CD4-positive, alpha-beta T cell (primary cell): ENCODE data around the gene CDH4. TPM values are rescaled to one million over a fixed set of nuclear protein-coding genes. Genes with fewer than 3 reads are reported as not detected.

ENCODE experiments used
- ATAC-seq: fragments of 200-7000 bp; cut with Tn5 transposase; one replicate; pipeline ENCODE4 v1.10.0; 2022; ENCODE audit warnings: mild to moderate bottlenecking; ENCODE audit not compliant: poor library complexity
- CTCF ChIA-PET: fragments of 350-600 bp; sonication (Branson Sonifier 250); formaldehyde crosslinking; loops from one replicate; lab custom pipeline; 2021; ENCODE audit warnings: antibody characterized with exemption, inconsistent platforms; lab: Charles Lee
- POLR2A ChIA-PET: fragments of 350-600 bp; sonication (Branson Sonifier 250); formaldehyde crosslinking; loops from one replicate; lab custom pipeline; 2021; ENCODE audit warnings: antibody characterized with exemption, inconsistent platforms; lab: Charles Lee
- DNase-seq, 14 experiments: peaks; one replicate each; pipeline ENCODE4 v3.0.0-alpha.2; 2013 to 2020; ENCODE audit warnings: mixed read lengths in 2 of 14
- H3K27ac ChIP-seq, 2 donors: one replicate each; pipeline versions ENCODE4 v1.5.1 to v1.7.0; 2013; ENCODE audit warnings: low read length in 2 of 2, low read depth in 1 of 2, mild to moderate bottlenecking in 1 of 2
- H3K27me3 ChIP-seq, 2 experiments: 1 replicate in 1 of 2; 2 replicates in 1 of 2; pipeline versions ENCODE4 v1.6.1 to v1.7.0; 2013; ENCODE audit warnings: low read length in 2 of 2, control low read depth in 1 of 2, mild to moderate bottlenecking in 1 of 2, moderate library complexity in 1 of 2; ENCODE audit not compliant: insufficient read depth in 2 of 2, control insufficient read depth in 1 of 2
- H3K36me3 ChIP-seq: one replicate; pipeline ENCODE4 v1.6.1; 2013; ENCODE audit warnings: low read length, control low read depth; ENCODE audit not compliant: insufficient read depth
- H3K4me1 ChIP-seq: one replicate; pipeline ENCODE4 v1.6.1; 2013; ENCODE audit warnings: low read length, control low read depth; ENCODE audit not compliant: insufficient read depth
- H3K4me3 ChIP-seq: one replicate; pipeline ENCODE4 v1.5.1; 2013; ENCODE audit warnings: mild to moderate bottlenecking, low read length, moderate library complexity
- H3K9me3 ChIP-seq, 2 experiments: 1 replicate in 1 of 2; 2 replicates in 1 of 2; pipeline versions ENCODE4 v1.6.1 to v1.7.0; 2013; ENCODE audit warnings: low read length in 2 of 2, mild to moderate bottlenecking in 2 of 2, control low read depth in 1 of 2, moderate library complexity in 1 of 2; ENCODE audit not compliant: control insufficient read depth in 1 of 2, insufficient read depth in 1 of 2
- H3K27ac Mint-ChIP-seq: one replicate; pipeline ENCODE4 v1.8.0; 2020; ENCODE audit warnings: mixed read lengths
- H3K27me3 Mint-ChIP-seq: one replicate; pipeline ENCODE4 v1.8.0; 2021; ENCODE audit warnings: mixed read lengths
- H3K36me3 Mint-ChIP-seq: one replicate; pipeline ENCODE4 v1.8.0; 2021; ENCODE audit warnings: low read depth, mixed read lengths
- H3K4me1 Mint-ChIP-seq: one replicate; pipeline ENCODE4 v1.8.0; 2021; ENCODE audit warnings: low read depth, mixed read lengths
- H3K4me3 Mint-ChIP-seq: one replicate; pipeline ENCODE4 v1.8.0; 2020; ENCODE audit warnings: mild to moderate bottlenecking, mixed read lengths
- H3K9me3 Mint-ChIP-seq: one replicate; pipeline ENCODE4 v1.8.0; 2020; ENCODE audit warnings: mixed read lengths
- intact Hi-C, 2 experiments: fragments of 100-400 bp; cut with DNase I in 1 of 2; cut with micrococcal nuclease in 1 of 2; formaldehyde crosslinking; loops; one replicate each; pipeline versions ENCODE4 v1.15.1 to v1.9.0; 2023 to 2025; cut with DNase I, micrococcal nuclease
- total RNA-seq, 174 experiments: library from RNA in 2 of 174; stranded (reverse) in 2 of 174; gene quantifications; one replicate each; pipeline ENCODE4 v1.2.3 and lab custom pipeline; 2021 to 2026
- TF ChIP-seq, protein P1 (sequence below): fragments of 200-600 bp; IDR thresholded peaks from one replicate; pipeline ENCODE4 v1.8.0; 2022; ENCODE audit warnings: antibody characterized with exemption, mild to moderate bottlenecking

Gene CDH4
- total RNA-seq, 2 experiments from 2014 or later, result 0.11 TPM

DNA sequence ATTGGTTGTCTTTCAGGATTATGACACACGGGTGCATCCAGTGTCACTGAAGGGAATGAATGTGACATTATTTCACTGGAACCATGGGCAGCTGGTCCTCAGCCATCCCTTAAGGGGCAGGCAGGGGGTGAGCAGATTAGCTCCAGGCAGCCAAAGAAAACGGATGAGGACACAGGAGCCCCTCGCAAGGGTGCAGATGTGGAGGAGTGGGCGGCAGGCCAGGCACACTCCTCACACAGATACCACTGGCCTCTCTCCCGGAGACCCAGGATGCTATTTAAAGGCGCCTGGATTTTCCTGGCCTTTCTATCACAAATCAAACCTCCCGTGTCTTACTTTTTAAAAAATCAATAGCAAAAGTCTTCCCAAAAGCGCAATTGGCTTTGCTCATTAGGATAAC is 603.2 kb downstream of the CDH4 start:
- Mint-ChIP-seq H3K4me1 (no peaks in the 10 kb centered on the region), H3K27me3 (no peaks in the 10 kb centered on the region), H3K9me3 (no peaks in the 10 kb centered on the region), H3K4me3 (no peak overlapping the region), H3K36me3 (no peaks in the 10 kb centered on the region), H3K27ac (no peak overlapping the region)
- ChIA-PET CTCF (no interaction called here), POLR2A (no interaction called here)
- H3K27ac ChIP-seq, result no peak overlapping the region
- no peaks in the 10 kb centered on the region for H3K4me1 ChIP-seq
- no peak overlapping the region for H3K4me3 ChIP-seq
- DNase-seq (no peak), ATAC-seq (no peak)
- TF ChIP-seq, protein P1, sequence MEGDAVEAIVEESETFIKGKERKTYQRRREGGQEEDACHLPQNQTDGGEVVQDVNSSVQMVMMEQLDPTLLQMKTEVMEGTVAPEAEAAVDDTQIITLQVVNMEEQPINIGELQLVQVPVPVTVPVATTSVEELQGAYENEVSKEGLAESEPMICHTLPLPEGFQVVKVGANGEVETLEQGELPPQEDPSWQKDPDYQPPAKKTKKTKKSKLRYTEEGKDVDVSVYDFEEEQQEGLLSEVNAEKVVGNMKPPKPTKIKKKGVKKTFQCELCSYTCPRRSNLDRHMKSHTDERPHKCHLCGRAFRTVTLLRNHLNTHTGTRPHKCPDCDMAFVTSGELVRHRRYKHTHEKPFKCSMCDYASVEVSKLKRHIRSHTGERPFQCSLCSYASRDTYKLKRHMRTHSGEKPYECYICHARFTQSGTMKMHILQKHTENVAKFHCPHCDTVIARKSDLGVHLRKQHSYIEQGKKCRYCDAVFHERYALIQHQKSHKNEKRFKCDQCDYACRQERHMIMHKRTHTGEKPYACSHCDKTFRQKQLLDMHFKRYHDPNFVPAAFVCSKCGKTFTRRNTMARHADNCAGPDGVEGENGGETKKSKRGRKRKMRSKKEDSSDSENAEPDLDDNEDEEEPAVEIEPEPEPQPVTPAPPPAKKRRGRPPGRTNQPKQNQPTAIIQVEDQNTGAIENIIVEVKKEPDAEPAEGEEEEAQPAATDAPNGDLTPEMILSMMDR, result no peak
- no peaks in the 10 kb centered on the region for H3K36me3 ChIP-seq
- H3K9me3 ChIP-seq, result peaks cover 0 to 61% of the 10 kb centered on the region in 2 experiments
- intact Hi-C loops, result no loop called here
- H3K27me3 ChIP-seq, result no peaks in the 10 kb centered on the region

DNA sequence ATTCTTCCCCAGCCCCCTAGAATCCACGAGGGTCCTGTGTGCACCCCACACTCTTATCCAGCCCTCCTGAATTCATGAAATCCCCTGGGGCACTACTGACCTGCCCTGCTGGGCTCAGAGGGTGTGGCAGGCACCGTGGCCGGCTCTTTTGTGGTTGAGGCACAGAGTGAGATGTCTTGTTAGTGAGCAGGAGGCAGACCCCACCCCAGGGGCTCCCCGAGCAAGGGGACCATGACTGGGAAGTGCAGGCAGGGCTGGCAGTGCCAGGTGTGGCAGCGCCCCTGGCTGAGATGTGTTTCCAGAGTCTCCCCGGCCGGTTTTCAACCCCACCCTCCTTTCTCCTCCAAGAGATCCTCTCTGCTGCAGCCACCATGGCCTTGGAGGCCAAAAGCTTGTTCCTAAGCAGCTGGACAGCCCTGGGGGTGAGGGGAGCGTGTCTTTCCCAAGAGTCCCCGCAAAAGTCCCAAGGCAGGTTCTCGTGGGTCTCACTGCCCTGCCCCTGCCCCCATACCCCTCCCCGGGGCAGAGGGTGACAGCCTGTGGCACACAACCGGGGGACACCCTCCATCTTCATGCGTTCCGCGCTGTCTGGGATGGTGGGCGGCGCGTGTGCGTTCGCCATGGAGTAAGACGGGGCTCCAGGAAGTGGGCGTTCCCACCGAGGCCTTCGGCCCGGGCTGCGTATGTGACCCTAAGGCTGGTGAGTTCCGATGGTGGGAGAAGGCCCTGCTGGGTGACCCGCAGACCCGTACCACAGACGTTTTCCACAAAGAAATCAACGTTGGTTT is 604.8 kb downstream of the CDH4 start:
- ChIA-PET CTCF (no interaction called here), POLR2A (no interaction called here)
- Histone ChIP-seq H3K36me3 (no peaks in the 10 kb centered on the region), H3K27ac (no peak overlapping the region), H3K9me3 (peaks cover 0 to 53% of the 10 kb centered on the region in 2 experiments), H3K27me3 (peaks cover 0 to 3% of the 10 kb centered on the region in 2 experiments), H3K4me3 (no peak overlapping the region), H3K4me1 (no peaks in the 10 kb centered on the region)
- Mint-ChIP-seq H3K27me3 (no peaks in the 10 kb centered on the region), H3K27ac (no peak overlapping the region), H3K9me3 (no peaks in the 10 kb centered on the region), H3K4me3 (no peak overlapping the region), H3K4me1 (no peaks in the 10 kb centered on the region), H3K36me3 (no peaks in the 10 kb centered on the region)
- ATAC-seq (no peak), DNase-seq (no peak)
- intact Hi-C loops, result no loop called here
- TF ChIP-seq, protein P1, result no peak

DNA sequence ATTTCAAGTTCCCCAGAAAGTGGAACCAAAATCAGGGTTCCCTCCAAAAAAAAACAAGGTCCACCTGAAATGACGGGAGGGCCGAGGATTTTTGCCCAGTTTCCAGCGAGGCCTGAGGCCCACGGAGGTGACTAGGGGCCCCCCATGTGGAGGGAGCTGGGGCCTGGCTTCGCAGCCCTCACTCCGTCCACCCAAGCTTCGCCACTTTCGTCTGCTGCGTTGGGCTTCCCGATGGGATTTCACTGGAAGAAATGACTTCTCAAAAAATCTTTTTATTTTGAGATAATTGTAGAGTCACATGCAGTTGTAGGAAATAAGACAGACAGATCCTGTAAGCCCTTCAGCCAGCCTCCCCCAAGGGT is 605.3 kb downstream of the CDH4 start:
- ATAC-seq, result no peak
- Histone ChIP-seq H3K4me3 (no peak overlapping the region), H3K4me1 (no peaks in the 10 kb centered on the region), H3K36me3 (no peaks in the 10 kb centered on the region), H3K27me3 (peaks cover 0 to 4% of the 10 kb centered on the region in 2 experiments), H3K27ac (no peak overlapping the region), H3K9me3 (peaks cover 0 to 48% of the 10 kb centered on the region in 2 experiments)
- TF ChIP-seq, protein P1, result no peak
- Mint-ChIP-seq H3K27me3 (no peaks in the 10 kb centered on the region), H3K36me3 (no peaks in the 10 kb centered on the region), H3K4me1 (no peaks in the 10 kb centered on the region), H3K4me3 (no peak overlapping the region), H3K9me3 (no peaks in the 10 kb centered on the region), H3K27ac (no peak overlapping the region)
- no peak for DNase-seq
- ChIA-PET POLR2A (no interaction called here), CTCF (no interaction called here)
- intact Hi-C loops, result no loop called here
